ENCODE measurements around the gene VAMP5.

VAMP5 gene

DNA sequence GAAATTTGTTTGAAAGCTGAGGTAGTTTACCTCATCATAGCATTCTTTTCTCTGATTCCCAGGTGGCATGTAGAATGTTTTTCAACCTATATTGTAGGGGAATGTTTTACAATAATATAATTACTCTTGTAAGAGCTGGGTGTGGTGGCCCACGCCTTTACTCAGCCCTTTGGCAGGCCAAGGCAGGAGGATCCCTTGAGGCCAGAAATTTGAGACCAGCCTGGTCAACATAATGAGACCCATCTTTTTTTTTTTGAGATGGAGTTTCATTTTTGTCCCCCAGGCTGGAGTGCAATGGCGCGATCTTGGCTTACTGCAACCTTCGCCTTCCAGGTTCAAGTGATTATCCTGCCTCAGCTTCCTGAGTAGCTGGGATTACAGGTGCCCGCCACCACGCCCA, 35.4 kb downstream of the VAMP5 start:
- H3K4me3 ChIP-seq (ENCODE audit: low read depth, low read length) = no peak overlapping the region
- TF ChIP-seq, protein P1, sequence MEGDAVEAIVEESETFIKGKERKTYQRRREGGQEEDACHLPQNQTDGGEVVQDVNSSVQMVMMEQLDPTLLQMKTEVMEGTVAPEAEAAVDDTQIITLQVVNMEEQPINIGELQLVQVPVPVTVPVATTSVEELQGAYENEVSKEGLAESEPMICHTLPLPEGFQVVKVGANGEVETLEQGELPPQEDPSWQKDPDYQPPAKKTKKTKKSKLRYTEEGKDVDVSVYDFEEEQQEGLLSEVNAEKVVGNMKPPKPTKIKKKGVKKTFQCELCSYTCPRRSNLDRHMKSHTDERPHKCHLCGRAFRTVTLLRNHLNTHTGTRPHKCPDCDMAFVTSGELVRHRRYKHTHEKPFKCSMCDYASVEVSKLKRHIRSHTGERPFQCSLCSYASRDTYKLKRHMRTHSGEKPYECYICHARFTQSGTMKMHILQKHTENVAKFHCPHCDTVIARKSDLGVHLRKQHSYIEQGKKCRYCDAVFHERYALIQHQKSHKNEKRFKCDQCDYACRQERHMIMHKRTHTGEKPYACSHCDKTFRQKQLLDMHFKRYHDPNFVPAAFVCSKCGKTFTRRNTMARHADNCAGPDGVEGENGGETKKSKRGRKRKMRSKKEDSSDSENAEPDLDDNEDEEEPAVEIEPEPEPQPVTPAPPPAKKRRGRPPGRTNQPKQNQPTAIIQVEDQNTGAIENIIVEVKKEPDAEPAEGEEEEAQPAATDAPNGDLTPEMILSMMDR (IDR thresholded peaks at IDR 0.05; ENCODE audit: borderline replicate concordance, insufficient read depth, low read depth, low read length) = no peak

DNA sequence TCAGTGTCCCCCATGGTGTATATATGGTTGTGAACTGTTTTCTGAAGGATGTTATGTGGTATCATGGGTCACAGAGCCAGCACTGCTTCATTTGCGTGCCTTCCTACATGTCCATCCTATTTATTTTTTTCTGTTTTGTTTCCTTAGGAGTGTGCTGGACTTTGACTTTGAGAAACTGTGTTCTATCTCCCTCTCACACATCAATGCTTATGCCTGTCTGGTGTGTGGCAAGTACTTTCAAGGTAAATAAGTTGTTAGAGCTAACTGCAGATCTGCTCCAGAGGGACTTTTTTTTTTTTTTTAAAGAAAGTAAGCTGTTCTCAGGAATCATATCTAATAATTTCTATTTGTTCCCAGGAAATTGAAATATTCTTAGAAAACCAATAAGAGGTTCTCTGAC, 37.1 kb downstream of the VAMP5 start:
- no peak overlapping the region for H3K4me3 ChIP-seq (ENCODE audit: low read depth, low read length)
- TF ChIP-seq, protein P1 (IDR thresholded peaks at IDR 0.05; ENCODE audit: borderline replicate concordance, insufficient read depth, low read depth, low read length) = no peak

DNA sequence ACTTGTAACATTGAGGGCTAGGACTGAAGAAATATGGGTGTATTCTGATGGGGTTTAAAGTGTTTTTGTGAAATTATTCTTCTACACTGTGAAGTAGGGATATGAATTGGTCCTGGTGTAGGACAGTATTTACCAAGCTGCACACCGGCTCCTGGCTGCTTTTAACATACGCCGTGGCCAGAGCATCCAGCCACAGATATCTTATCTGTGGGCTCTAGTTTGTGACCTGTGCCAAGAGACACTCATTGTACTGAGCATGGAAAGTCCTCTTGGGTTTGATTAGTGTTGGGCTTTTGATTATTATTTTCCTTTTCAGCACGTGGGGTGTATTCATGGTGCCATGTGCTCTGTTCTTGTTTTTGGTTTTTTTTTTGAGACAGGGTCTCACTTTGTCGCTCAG, 39.8 kb downstream of the VAMP5 start:
- TF ChIP-seq, protein P1 (IDR thresholded peaks at IDR 0.05; ENCODE audit: borderline replicate concordance, insufficient read depth, low read depth, low read length) = no peak

DNA sequence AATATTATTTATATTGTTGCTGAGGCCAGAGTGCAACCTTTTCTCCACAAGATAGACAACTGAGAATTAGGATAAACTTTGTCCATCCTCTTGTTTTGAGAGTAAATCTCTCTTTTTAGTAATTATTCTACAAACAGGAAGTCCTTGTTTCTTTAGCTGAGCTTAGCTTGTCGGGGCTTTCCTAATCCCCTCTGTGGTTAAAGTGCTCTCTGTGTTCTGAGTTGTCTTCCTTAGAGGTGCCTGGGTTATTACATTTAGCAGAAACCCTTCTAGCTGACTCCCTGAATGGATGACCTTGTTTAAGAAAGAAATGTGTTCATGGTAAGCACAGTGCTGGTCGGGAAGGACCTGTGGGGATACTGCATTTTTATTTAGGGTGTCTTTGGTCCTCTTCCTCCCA, 44.4 kb downstream of the VAMP5 start:
- H3K4me3 ChIP-seq (ENCODE audit: low read depth, low read length) = no peak overlapping the region
- TF ChIP-seq, protein P1 (IDR thresholded peaks at IDR 0.05; ENCODE audit: borderline replicate concordance, insufficient read depth, low read depth, low read length) = no peak

More for the DNA sequence above, 39.8 kb downstream of the VAMP5 start:
- H3K4me3 ChIP-seq (ENCODE audit: low read depth, low read length) = no peak overlapping the region

DNA sequence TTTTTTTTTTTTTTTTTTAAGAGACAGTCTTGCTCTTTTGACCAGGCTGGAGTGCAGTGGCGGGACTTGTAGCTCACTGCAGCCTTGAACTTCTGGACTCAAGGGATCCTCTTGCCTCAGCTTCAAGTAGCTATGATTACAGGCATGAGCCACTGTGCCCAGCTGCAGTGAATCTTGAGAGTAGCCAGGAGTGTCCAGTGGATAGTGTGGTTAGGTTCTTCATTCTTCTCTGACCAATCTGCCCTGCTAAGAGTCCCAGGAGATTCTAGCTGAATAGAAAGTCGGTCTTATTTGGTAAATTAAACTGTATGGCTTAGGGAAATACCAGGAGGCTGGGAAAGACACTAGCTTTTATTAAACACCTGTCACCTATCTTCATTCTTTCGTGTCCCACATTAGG, 47.1 kb downstream of the VAMP5 start:
- H3K4me3 ChIP-seq (ENCODE audit: low read depth, low read length) = no peak overlapping the region
- TF ChIP-seq, protein P1 (IDR thresholded peaks at IDR 0.05; ENCODE audit: borderline replicate concordance, insufficient read depth, low read depth, low read length) = no peak

DNA sequence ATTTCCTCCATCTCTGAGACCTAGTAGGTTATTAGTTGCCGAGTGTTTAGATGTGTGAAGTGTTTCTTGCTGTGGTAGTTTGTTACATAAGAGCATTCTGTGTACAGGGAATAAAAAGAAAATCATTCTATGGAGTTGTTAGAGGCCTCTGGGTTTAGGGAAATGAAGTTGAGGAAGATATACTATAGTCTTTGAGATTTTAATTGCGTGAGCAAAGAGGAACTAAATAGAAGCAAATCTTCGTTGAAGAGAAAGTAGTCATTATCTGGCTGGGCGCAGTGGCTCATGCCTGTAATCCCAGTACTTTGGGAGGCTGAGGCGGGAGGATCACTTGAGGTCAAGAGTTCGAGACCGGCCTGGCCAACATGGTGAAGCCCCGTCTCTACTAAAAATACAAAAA, 50.8 kb downstream of the VAMP5 start:
- TF ChIP-seq, protein P1 (IDR thresholded peaks at IDR 0.05; ENCODE audit: borderline replicate concordance, insufficient read depth, low read depth, low read length) = no peak
- no peak overlapping the region for H3K4me3 ChIP-seq (ENCODE audit: low read depth, low read length)

DNA sequence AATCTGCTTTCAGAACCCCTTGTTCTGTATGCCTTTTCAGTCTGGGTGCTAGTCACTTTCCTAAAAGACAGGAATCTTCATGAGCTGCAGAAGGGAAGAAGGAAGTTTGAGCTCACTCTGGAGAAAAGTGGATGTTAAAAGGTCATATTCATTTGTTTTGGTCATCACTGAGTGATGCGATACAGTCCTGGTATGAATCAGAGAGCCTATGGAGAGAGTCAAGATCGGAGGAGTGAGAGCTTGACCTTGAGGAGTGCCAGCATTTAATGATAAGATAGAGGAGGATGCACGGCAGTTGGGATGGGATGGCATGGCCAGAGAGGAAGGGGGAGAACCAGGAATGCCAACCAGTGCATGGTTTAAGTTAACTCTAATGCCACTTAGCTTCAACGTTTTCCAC, 51.4 kb downstream of the VAMP5 start:
- no peak overlapping the region for H3K4me3 ChIP-seq (ENCODE audit: low read depth, low read length)
- TF ChIP-seq, protein P1 (IDR thresholded peaks at IDR 0.05; ENCODE audit: borderline replicate concordance, insufficient read depth, low read depth, low read length) = no peak
